Measurements from ENCODE around the gene PTPRN. TPM values are rescaled to one million over a fixed set of nuclear protein-coding genes. Genes with fewer than 3 reads are reported as not detected.

Gene PTPRN
- total and polyA plus RNA-seq, 9 of the 15 experiments (the other 6 are each of a cell fraction or from before 2014, with no cell fraction given): 0.15 to 2.4 (median 0.43) TPM; not detected in 1

GRCh38 chr2:219252900-219253752 lies 56.1 kb downstream of the PTPRN start, which contains the start of gene TUBA4B (continued):
- TF ChIP-seq ZFX (CRISPR knock-in tag; IDR thresholded peaks at IDR 0.05): peak; percentile 24; the same call in 1 of the 2 replicates
- no peak for TF ChIP-seq MXD1 (CRISPR knock-in tag; IDR thresholded peaks at IDR 0.05; ENCODE audit: borderline replicate concordance, poor library complexity, severe bottlenecking)
- no peak for TF ChIP-seq DACH1 (IDR thresholded peaks at IDR 0.05; ENCODE audit: partially characterized antibody)
- peak; percentile 28; the same call in 1 of the 2 replicates for TF ChIP-seq MAFK (IDR thresholded peaks at IDR 0.05; ENCODE audit: low read length)
- no peak for TF ChIP-seq RFX5 (IDR thresholded peaks at IDR 0.05; ENCODE audit: low read depth, low read length)
- TF ChIP-seq NCOR1 (IDR thresholded peaks at IDR 0.05): no peak
- TF ChIP-seq TFE3 (CRISPR knock-in tag; IDR thresholded peaks at IDR 0.05): no peak
- TF ChIP-seq SIN3A (IDR thresholded peaks at IDR 0.05; ENCODE audit: borderline replicate concordance in 2 of 2, control insufficient read depth in 1 of 2, low read depth in 2 of 2, low read length in 2 of 2): peak in 1 of 2 experiments; percentile 50; a peak in 1 of 4 replicates
- TF ChIP-seq SETDB1 (IDR thresholded peaks at IDR 0.05; ENCODE audit: low read length): no peak
- TF ChIP-seq ZKSCAN3 (CRISPR knock-in tag; IDR thresholded peaks at IDR 0.05): no peak
- no peak for TF ChIP-seq XRCC4 (IDR thresholded peaks at IDR 0.05; ENCODE audit: extremely low read depth, insufficient read depth, insufficient read length)
- TF ChIP-seq NR0B1 (IDR thresholded peaks at IDR 0.05; ENCODE audit: partially characterized antibody): no peak
- TF ChIP-seq GATAD2A (IDR thresholded peaks at IDR 0.05): no peak
- peak; percentile 41 for TF ChIP-seq RBBP5 (IDR thresholded peaks at IDR 0.05; ENCODE audit: borderline replicate concordance, insufficient read depth, low read length, poor library complexity, severe bottlenecking)
- TF ChIP-seq ETS1 (conservative IDR thresholded peaks at IDR 0.05; ENCODE audit: control insufficient read depth, low read depth, low read length): no peak
- TF ChIP-seq RAD21 (CRISPR knock-in tag; conservative IDR thresholded peaks at IDR 0.05 in 1 of 2, IDR thresholded peaks at IDR 0.05 in 1 of 2): no peak
- TF ChIP-seq C11orf30 (IDR thresholded peaks at IDR 0.05; ENCODE audit: low read depth): peak; percentile 74
- TF ChIP-seq POLR2AphosphoS2 (IDR thresholded peaks at IDR 0.05; ENCODE audit: low read length): no peak
- no peak for TF ChIP-seq ZBTB33 (CRISPR knock-in tag; IDR thresholded peaks at IDR 0.05)
- 0 out of 2 replicates have a peak, but pooled peaks have one; percentile 4 for TF ChIP-seq ETV1 (tag; conservative IDR thresholded peaks at IDR 0.05; ENCODE audit: low read depth)
